ENCODE results near the gene CREB5.
"Not testable (repeated sequence)": the region's sequence is repeated elsewhere in the genome, so short reads cannot be mapped to it uniquely, and the experiment has no call there.

The CREB5 gene

GRCh38 chr7:28785041-28785995 is 373.0 kb downstream of the CREB5 start:
- no peak overlapping the region for H3K9ac ChIP-seq (ENCODE audit: low read depth in 1 of 2, low read length in 2 of 2)
- peaks cover 0 to 5% of the 10 kb centered on the region in 2 donors for H3K4me1 ChIP-seq (ENCODE audit: control insufficient read depth in 1 of 2, insufficient read depth in 2 of 2, low read length in 2 of 2)
- no peaks in the 10 kb centered on the region for H3K9me3 ChIP-seq (ENCODE audit: control insufficient read depth in 1 of 2, low read length in 2 of 2)
- H3K36me3 ChIP-seq (ENCODE audit: control insufficient read depth in 1 of 2, insufficient read depth in 2 of 2, low read length in 2 of 2): no peaks in the 10 kb centered on the region
- no peaks in the 10 kb centered on the region for H3K27me3 ChIP-seq (ENCODE audit: control insufficient read depth in 1 of 2, insufficient read depth in 2 of 2, low read length in 2 of 2)
- H3K27ac ChIP-seq (ENCODE audit: low read depth, low read length): no peak overlapping the region
- no peak overlapping the region for H3K4me3 ChIP-seq (ENCODE audit: low read depth in 1 of 2, low read length in 2 of 2)

DNA sequence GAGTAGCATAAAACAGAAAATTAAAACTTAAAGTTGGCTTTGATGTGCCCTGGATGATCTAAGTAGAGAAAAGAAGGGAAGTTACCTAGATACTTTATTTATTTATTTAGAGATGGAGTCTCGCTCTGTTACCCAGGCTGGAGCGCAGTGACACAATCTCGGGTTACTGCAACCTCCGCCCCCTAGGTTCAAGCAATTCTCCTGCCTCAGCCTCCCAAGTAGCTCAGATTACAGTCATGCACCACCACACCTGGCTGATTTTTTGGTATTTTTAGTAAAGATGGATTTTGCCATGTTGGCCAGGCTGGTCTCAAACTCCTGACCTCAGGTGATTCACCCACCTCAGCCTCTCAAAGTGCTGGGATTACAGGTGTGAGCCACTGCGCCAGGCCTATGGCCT is 373.8 kb downstream of the CREB5 start:
- not testable (repeated sequence) for H3K4me3 ChIP-seq (ENCODE audit: low read depth in 1 of 2, low read length in 2 of 2); H3K9ac ChIP-seq (ENCODE audit: low read depth in 1 of 2, low read length in 2 of 2); H3K27ac ChIP-seq (ENCODE audit: low read depth, low read length); H3K27me3 ChIP-seq (ENCODE audit: control insufficient read depth in 1 of 2, insufficient read depth in 2 of 2, low read length in 2 of 2); H3K4me1 ChIP-seq (ENCODE audit: control insufficient read depth in 1 of 2, insufficient read depth in 2 of 2, low read length in 2 of 2); H3K36me3 ChIP-seq (ENCODE audit: control insufficient read depth in 1 of 2, insufficient read depth in 2 of 2, low read length in 2 of 2); H3K9me3 ChIP-seq (ENCODE audit: control insufficient read depth in 1 of 2, low read length in 2 of 2)

DNA sequence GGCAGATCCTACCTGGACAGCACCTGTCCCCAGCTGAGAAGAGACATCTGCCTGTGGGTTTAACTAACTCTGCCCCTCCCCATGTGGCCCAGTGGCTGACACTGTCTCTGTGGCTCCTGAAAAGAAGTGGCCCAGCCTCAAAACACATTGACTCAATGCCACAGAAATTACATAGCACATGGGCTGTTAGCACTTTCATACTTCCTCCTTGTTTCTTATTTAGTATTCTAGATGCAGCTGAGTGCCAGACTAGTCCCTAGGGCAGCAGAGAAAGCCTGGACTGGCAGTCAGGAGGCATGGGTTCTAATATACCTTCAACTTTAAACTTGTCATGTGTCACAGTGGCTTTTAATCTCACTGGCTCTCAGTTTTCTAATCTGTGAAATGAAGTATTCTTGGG is 374.8 kb downstream of the CREB5 start:
- no peaks in the 10 kb centered on the region for H3K27me3 ChIP-seq (ENCODE audit: control insufficient read depth in 1 of 2, insufficient read depth in 2 of 2, low read length in 2 of 2)
- H3K4me1 ChIP-seq (ENCODE audit: control insufficient read depth in 1 of 2, insufficient read depth in 2 of 2, low read length in 2 of 2): peaks cover 0 to 5% of the 10 kb centered on the region in 2 donors
- H3K36me3 ChIP-seq (ENCODE audit: control insufficient read depth in 1 of 2, insufficient read depth in 2 of 2, low read length in 2 of 2): no peaks in the 10 kb centered on the region
- H3K4me3 ChIP-seq (ENCODE audit: low read depth in 1 of 2, low read length in 2 of 2): no peak overlapping the region
- no peaks in the 10 kb centered on the region for H3K9me3 ChIP-seq (ENCODE audit: control insufficient read depth in 1 of 2, low read length in 2 of 2)
- H3K9ac ChIP-seq (ENCODE audit: low read depth in 1 of 2, low read length in 2 of 2): no peak overlapping the region
- H3K27ac ChIP-seq (ENCODE audit: low read depth, low read length): no peak overlapping the region

GRCh38 chr7:28790467-28790866 is 378.1 kb downstream of the CREB5 start:
- H3K9me3 ChIP-seq (ENCODE audit: control insufficient read depth in 1 of 2, low read length in 2 of 2): no peaks in the 10 kb centered on the region
- no peak overlapping the region for H3K4me3 ChIP-seq (ENCODE audit: low read depth in 1 of 2, low read length in 2 of 2)
- no peak overlapping the region for H3K27ac ChIP-seq (ENCODE audit: low read depth, low read length)

GRCh38 chr7:28792858-28793257 is 380.5 kb downstream of the CREB5 start:
- Histone ChIP-seq H3K4me1 (ENCODE audit: control insufficient read depth in 1 of 2, insufficient read depth in 2 of 2, low read length in 2 of 2) (no peaks in the 10 kb centered on the region), H3K9me3 (ENCODE audit: control insufficient read depth in 1 of 2, low read length in 2 of 2) (no peaks in the 10 kb centered on the region), H3K4me3 (ENCODE audit: low read depth in 1 of 2, low read length in 2 of 2) (no peak overlapping the region), H3K9ac (ENCODE audit: low read depth in 1 of 2, low read length in 2 of 2) (no peak overlapping the region), H3K27me3 (ENCODE audit: control insufficient read depth in 1 of 2, insufficient read depth in 2 of 2, low read length in 2 of 2) (no peaks in the 10 kb centered on the region), H3K36me3 (ENCODE audit: control insufficient read depth in 1 of 2, insufficient read depth in 2 of 2, low read length in 2 of 2) (no peaks in the 10 kb centered on the region), H3K27ac (ENCODE audit: low read depth, low read length) (no peak overlapping the region)

More at GRCh38 chr7:28790467-28790866, 378.1 kb downstream of the CREB5 start:
- Histone ChIP-seq H3K36me3 (ENCODE audit: control insufficient read depth in 1 of 2, insufficient read depth in 2 of 2, low read length in 2 of 2) (no peaks in the 10 kb centered on the region), H3K9ac (ENCODE audit: low read depth in 1 of 2, low read length in 2 of 2) (no peak overlapping the region), H3K27me3 (ENCODE audit: control insufficient read depth in 1 of 2, insufficient read depth in 2 of 2, low read length in 2 of 2) (no peaks in the 10 kb centered on the region), H3K4me1 (ENCODE audit: control insufficient read depth in 1 of 2, insufficient read depth in 2 of 2, low read length in 2 of 2) (no peaks in the 10 kb centered on the region)

- Histone ChIP-seq H3K27ac (ENCODE audit: low read depth, low read length) (no peak overlapping the region), H3K36me3 (ENCODE audit: control insufficient read depth in 1 of 2, insufficient read depth in 2 of 2, low read length in 2 of 2) (no peaks in the 10 kb centered on the region), H3K9me3 (ENCODE audit: control insufficient read depth in 1 of 2, low read length in 2 of 2) (no peaks in the 10 kb centered on the region), H3K9ac (ENCODE audit: low read depth in 1 of 2, low read length in 2 of 2) (no peak overlapping the region), H3K4me1 (ENCODE audit: control insufficient read depth in 1 of 2, insufficient read depth in 2 of 2, low read length in 2 of 2) (no peaks in the 10 kb centered on the region), H3K27me3 (ENCODE audit: control insufficient read depth in 1 of 2, insufficient read depth in 2 of 2, low read length in 2 of 2) (no peaks in the 10 kb centered on the region), H3K4me3 (ENCODE audit: low read depth in 1 of 2, low read length in 2 of 2) (no peak overlapping the region)
These were observed 381.2 kb downstream of the CREB5 start for GRCh38 chr7:28793381-28794085.

DNA sequence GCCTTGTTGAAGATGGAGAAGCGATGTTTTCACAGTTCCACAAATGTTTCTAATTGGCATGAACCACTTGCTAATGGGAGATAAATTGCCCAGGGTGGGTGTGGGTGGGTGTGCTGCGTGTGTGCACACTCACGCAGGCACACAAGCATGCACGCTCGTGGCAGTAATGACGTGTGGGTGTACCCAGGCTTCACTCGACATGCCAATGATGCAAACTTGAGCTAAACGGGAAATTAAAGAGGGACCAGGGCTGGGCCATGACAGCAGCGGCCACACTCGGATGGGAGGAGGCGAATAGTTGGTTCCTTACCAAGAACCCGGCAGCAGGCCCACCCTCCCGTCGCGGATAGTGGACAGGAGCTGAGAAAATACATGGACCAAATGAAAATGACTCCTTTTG is 386.0 kb downstream of the CREB5 start:
- Histone ChIP-seq H3K36me3 (ENCODE audit: control insufficient read depth in 1 of 2, insufficient read depth in 2 of 2, low read length in 2 of 2) (no peaks in the 10 kb centered on the region), H3K4me1 (ENCODE audit: control insufficient read depth in 1 of 2, insufficient read depth in 2 of 2, low read length in 2 of 2) (no peaks in the 10 kb centered on the region), H3K4me3 (ENCODE audit: low read depth in 1 of 2, low read length in 2 of 2) (no peak overlapping the region), H3K27ac (ENCODE audit: low read depth, low read length) (no peak overlapping the region), H3K9me3 (ENCODE audit: control insufficient read depth in 1 of 2, low read length in 2 of 2) (no peaks in the 10 kb centered on the region), H3K27me3 (ENCODE audit: control insufficient read depth in 1 of 2, insufficient read depth in 2 of 2, low read length in 2 of 2) (no peaks in the 10 kb centered on the region), H3K9ac (ENCODE audit: low read depth in 1 of 2, low read length in 2 of 2) (no peak overlapping the region)

DNA sequence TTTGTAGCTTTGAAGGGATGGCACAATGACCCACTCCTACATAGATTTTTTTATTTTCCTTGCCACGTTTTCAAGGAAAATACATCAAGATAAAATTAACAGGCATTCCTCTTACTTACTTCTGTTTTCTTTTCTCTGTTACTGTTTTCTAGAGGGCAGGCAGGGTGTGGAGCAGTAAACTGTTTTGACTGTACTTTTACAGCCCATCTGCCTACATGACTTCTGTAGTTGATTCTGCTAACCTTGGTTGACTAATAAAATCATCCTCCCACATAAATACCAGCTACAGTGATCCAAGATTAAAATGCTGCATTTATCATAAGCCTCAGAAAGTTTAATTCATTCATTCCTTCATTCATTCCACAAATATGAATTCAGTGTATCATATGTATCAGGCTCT is 387.3 kb downstream of the CREB5 start:
- no peaks in the 10 kb centered on the region for H3K9me3 ChIP-seq (ENCODE audit: control insufficient read depth in 1 of 2, low read length in 2 of 2)
- H3K4me3 ChIP-seq (ENCODE audit: low read depth in 1 of 2, low read length in 2 of 2): no peak overlapping the region
- H3K4me1 ChIP-seq (ENCODE audit: control insufficient read depth in 1 of 2, insufficient read depth in 2 of 2, low read length in 2 of 2): no peaks in the 10 kb centered on the region
- no peak overlapping the region for H3K9ac ChIP-seq (ENCODE audit: low read depth in 1 of 2, low read length in 2 of 2)
- H3K27me3 ChIP-seq (ENCODE audit: control insufficient read depth in 1 of 2, insufficient read depth in 2 of 2, low read length in 2 of 2): no peaks in the 10 kb centered on the region
- no peaks in the 10 kb centered on the region for H3K36me3 ChIP-seq (ENCODE audit: control insufficient read depth in 1 of 2, insufficient read depth in 2 of 2, low read length in 2 of 2)
- no peak overlapping the region for H3K27ac ChIP-seq (ENCODE audit: low read depth, low read length)

DNA sequence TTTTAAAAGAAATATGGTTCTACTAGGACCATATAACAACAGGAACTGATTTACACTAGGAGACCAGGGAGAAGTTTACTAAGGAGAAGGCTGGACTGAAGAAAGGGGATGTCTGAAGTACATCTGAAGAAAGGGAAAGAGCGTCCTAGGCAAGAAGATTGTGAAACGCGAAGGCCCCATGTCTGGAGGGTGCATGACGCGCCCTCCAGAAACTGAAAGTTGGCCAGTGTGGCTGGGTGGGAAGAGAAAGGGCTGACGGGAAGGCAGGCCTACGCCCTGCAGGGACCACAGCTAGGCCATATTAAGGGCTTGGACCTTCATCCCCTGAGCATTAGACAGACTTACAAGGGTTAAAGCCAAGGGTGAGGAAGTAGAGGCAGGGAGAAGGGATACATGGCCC is 387.8 kb downstream of the CREB5 start:
- Histone ChIP-seq H3K27me3 (ENCODE audit: control insufficient read depth in 1 of 2, insufficient read depth in 2 of 2, low read length in 2 of 2) (no peaks in the 10 kb centered on the region), H3K27ac (ENCODE audit: low read depth, low read length) (no peak overlapping the region), H3K4me3 (ENCODE audit: low read depth in 1 of 2, low read length in 2 of 2) (no peak overlapping the region), H3K9ac (ENCODE audit: low read depth in 1 of 2, low read length in 2 of 2) (no peak overlapping the region), H3K4me1 (ENCODE audit: control insufficient read depth in 1 of 2, insufficient read depth in 2 of 2, low read length in 2 of 2) (no peaks in the 10 kb centered on the region), H3K36me3 (ENCODE audit: control insufficient read depth in 1 of 2, insufficient read depth in 2 of 2, low read length in 2 of 2) (no peaks in the 10 kb centered on the region), H3K9me3 (ENCODE audit: control insufficient read depth in 1 of 2, low read length in 2 of 2) (no peaks in the 10 kb centered on the region)

DNA sequence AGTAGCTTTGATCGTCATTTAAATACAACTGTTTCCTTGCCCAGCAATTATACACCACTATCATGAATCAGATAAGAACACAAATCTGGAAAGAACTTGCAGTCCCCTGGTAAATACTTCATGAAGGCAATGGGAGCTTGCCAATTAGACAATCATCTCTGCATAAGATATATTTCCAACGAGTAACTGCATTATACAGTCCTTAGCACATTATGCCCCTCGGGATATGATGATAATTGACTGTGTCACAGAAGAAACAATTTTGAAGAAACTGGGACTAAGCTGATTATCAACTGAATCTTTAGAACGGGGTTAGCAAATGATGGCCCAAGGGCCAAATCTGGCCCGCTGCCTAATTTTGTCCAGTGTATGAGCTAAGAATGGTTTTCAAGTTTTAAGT is 390.1 kb downstream of the CREB5 start:
- H3K4me1 ChIP-seq (ENCODE audit: control insufficient read depth in 1 of 2, insufficient read depth in 2 of 2, low read length in 2 of 2): no peaks in the 10 kb centered on the region
- no peak overlapping the region for H3K9ac ChIP-seq (ENCODE audit: low read depth in 1 of 2, low read length in 2 of 2)
- H3K27ac ChIP-seq (ENCODE audit: low read depth, low read length): no peak overlapping the region
- H3K27me3 ChIP-seq (ENCODE audit: control insufficient read depth in 1 of 2, insufficient read depth in 2 of 2, low read length in 2 of 2): no peaks in the 10 kb centered on the region
- H3K9me3 ChIP-seq (ENCODE audit: control insufficient read depth in 1 of 2, low read length in 2 of 2): no peaks in the 10 kb centered on the region
- no peaks in the 10 kb centered on the region for H3K36me3 ChIP-seq (ENCODE audit: control insufficient read depth in 1 of 2, insufficient read depth in 2 of 2, low read length in 2 of 2)
- no peak overlapping the region for H3K4me3 ChIP-seq (ENCODE audit: low read depth in 1 of 2, low read length in 2 of 2)
